HEK293T (cell line): ENCODE data around the gene FGFBP1.

ENCODE experiments used
- CTCF ChIA-PET: fragments of 350-600 bp; formaldehyde crosslinking; extraction: SDS; loops from one replicate; lab custom pipeline; 2021; ENCODE audit warnings: antibody characterized with exemption, inconsistent platforms; lab: Yijun Ruan, JAX
- POLR2A ChIA-PET: fragments of 350-600 bp; formaldehyde crosslinking; extraction: SDS; loops from one replicate; lab custom pipeline; 2020; ENCODE audit warnings: antibody characterized with exemption, inconsistent platforms; lab: Yijun Ruan, JAX
- DNase-seq: peaks from one replicate; pipeline ENCODE4 v3.0.0; 2012; ENCODE audit warnings: mixed read lengths; ENCODE audit errors: extremely low spot score
- ARNT ChIP-seq: fragments of 450-650 bp; IDR thresholded peaks from 2 replicates; pipeline ENCODE4 v1.6.1; 2017; ENCODE audit warnings: mild to moderate bottlenecking
- BHLHE40 ChIP-seq: fragments of 450-650 bp; IDR thresholded peaks from 2 replicates; pipeline ENCODE4 v1.6.1; 2016; ENCODE audit warnings: mild to moderate bottlenecking, moderate library complexity, borderline replicate concordance
- CTBP1 ChIP-seq: fragments of 450-650 bp; IDR thresholded peaks from 2 replicates; pipeline ENCODE4 v1.6.1; 2016; ENCODE audit warnings: borderline replicate concordance
- ELF4 ChIP-seq: fragments of 450-650 bp; IDR thresholded peaks from 2 replicates; pipeline ENCODE4 v1.6.1; 2017; ENCODE audit warnings: antibody characterized with exemption
- FOXA1 ChIP-seq: fragments of 450-650 bp; IDR thresholded peaks from 2 replicates; pipeline ENCODE4 v1.6.1; 2016; ENCODE audit warnings: mild to moderate bottlenecking
- FOXK2 ChIP-seq: fragments of 450-650 bp; IDR thresholded peaks from 2 replicates; pipeline ENCODE4 v1.6.1; 2016; ENCODE audit warnings: mild to moderate bottlenecking
- FOXM1 ChIP-seq: fragments of 450-650 bp; IDR thresholded peaks from 2 replicates; pipeline ENCODE4 v1.6.1; 2017; ENCODE audit warnings: mild to moderate bottlenecking, borderline replicate concordance
- HDGF ChIP-seq: fragments of 450-650 bp; IDR thresholded peaks from 2 replicates; pipeline ENCODE4 v1.6.1; 2017; ENCODE audit warnings: antibody characterized with exemption, borderline replicate concordance
- L3MBTL2 ChIP-seq: fragments of 450-650 bp; conservative IDR thresholded peaks from 2 replicates; pipeline ENCODE4 v1.6.1; 2016; ENCODE audit warnings: mild to moderate bottlenecking
- LEF1 ChIP-seq: fragments of 450-650 bp; IDR thresholded peaks from 2 replicates; pipeline ENCODE4 v1.6.1; 2017; ENCODE audit warnings: mild to moderate bottlenecking, borderline replicate concordance
- NFRKB ChIP-seq: fragments of 450-650 bp; IDR thresholded peaks from 2 replicates; pipeline ENCODE4 v1.6.1; 2016; ENCODE audit warnings: mild to moderate bottlenecking, moderate library complexity
- PKNOX1 ChIP-seq: fragments of 450-650 bp; IDR thresholded peaks from 2 replicates; pipeline ENCODE4 v1.6.1; 2016
- SP1 ChIP-seq: fragments of 450-650 bp; IDR thresholded peaks from 2 replicates; pipeline ENCODE4 v1.6.1; 2017
- SUZ12 ChIP-seq: fragments of 450-650 bp; IDR thresholded peaks from 2 replicates; pipeline ENCODE4 v1.6.1; 2016; ENCODE audit warnings: mild to moderate bottlenecking
- TARDBP ChIP-seq: fragments of 450-650 bp; IDR thresholded peaks from 2 replicates; pipeline ENCODE4 v1.6.1; 2016
- ZNF384 ChIP-seq: fragments of 450-650 bp; IDR thresholded peaks from 2 replicates; pipeline ENCODE4 v1.6.1; 2016

FGFBP1 gene

DNA sequence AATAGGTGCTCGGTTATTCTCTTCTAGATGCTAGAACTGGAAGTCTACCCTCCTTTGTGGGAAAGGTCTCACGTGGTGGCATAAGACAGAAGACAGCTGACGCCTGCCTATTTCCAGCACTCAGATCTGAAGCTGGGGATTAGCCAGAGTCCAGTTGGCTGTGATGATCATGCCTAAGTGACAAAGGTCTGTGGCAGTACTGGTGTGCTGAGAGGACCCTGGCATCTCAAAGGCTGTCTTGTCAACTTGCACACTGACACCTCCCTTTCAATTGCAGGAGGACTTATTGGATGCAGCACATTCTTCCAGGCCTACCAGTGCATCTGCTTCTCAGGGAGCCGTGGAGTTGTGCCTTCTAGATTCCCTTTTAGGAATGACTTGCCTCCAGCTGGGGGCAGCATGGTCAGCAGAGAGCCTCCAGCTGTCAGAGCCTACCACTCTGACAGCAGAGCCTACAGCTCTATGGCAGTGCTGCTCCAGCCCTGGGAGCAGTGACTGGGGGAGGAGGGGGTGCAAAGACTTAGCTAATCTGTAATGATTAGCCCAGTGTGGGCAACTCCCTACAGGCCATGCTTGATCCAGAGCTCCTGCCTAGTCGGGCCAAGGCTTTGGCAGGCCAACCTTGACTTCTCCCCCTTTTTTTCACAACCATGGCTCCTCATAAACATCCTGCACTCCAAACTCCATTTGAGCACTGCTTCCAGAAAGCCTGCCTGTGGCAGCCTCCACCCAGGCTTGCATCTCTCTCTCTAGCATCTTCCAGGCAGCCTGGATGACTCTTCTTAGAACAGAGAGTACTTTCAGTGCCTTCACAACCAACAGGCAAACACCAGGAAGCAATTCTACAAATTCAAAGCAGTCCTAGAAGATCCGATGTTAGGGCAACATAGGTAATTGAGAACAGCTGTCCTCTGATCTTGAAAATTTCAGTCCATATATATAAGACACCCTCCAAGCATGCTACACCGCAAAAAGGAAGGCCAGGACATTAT is 38.2 kb upstream of the FGFBP1 start:
- ChIA-PET CTCF (no interaction called here), POLR2A (no interaction called here)
- TF ChIP-seq L3MBTL2 (no peak), BHLHE40 (no peak), ARNT (no peak), NFRKB (no peak), FOXM1 (no peak), ZNF384 (no peak)
- no peak for DNase-seq

DNA sequence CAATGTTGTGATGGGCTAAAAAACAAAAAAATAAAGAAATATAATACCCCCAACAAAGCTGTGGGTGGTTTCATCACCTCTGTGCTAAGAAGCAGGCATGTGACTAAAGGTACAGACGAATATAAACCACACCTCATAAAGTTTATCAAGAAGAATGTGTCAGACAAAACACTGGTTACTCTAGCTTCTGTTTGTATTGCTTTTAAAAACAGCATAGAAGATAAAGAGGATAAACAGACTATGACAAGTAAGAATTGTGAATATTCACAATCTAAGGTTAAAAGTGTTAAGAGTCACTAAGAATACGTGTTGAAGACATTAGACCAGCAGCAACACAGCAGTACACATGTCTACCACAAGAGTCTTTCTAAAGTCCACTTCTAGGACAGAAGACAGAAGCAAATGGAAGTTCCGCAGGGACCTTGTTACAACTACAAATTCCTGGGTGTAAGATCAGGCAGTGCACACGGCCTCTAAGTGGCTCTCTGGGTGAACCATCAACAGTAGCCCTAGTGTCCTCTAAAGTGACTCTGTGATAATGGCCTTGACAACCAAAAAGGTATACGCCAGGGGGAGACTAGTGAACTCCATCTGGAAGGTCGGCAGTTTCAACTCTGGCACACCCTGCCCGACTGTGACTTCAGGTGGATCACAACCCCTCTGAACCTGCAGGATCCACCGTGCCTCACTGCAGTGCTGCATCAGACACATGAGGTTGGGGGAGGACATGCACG is 32.7 kb upstream of the FGFBP1 start:
- POLR2A ChIA-PET, result no interaction called here
- no peak for DNase-seq
- no peak for TF ChIP-seq L3MBTL2
- no peak for TF ChIP-seq TARDBP
- TF ChIP-seq FOXM1, result no peak
- TF ChIP-seq FOXK2, result no peak
- TF ChIP-seq SUZ12, result no peak
- TF ChIP-seq ELF4, result no peak
- CTCF ChIA-PET, result no interaction called here

DNA sequence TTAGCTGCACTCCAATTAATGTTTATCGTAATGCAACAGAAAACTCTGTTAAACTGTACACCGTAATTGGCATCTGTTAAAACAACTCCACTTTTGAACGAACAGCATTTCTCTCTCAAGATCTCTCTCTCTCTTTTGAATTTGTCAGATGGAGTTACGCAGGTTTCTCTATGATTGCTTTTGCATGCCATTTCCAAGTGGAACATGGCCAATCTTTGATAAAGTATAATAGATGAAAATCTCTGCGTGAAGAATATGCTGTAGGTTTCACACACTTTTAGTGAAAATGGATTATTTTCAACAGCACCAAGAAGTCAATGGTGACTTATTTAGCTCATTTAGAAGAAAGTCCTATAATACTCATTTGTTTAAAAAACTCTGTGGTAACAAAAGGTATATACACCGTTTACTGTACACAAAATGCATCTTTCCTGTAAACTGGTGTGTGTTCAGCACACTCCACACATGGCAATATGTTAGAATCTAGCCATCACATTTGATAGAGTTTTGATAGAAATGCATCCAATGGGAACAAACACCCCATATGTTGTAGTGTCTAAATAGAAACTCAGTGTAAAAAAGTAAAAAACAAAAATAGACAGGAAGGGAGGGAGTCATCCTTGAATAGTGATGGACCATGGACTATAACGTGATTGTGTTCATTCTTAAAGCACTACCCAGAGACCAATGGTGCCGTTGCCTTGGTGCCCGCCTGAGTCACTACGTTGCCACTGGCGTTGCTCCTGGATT is 30.2 kb upstream of the FGFBP1 start:
- CTCF ChIA-PET, result no interaction called here
- POLR2A ChIA-PET, result no interaction called here
- TF ChIP-seq FOXM1, result no peak
- no peak for TF ChIP-seq ZNF384
- no peak for TF ChIP-seq HDGF
- no peak for TF ChIP-seq ELF4
- TF ChIP-seq SP1, result no peak
- no peak for TF ChIP-seq SUZ12
- TF ChIP-seq CTBP1, result no peak
- no peak for TF ChIP-seq FOXK2
- no peak for TF ChIP-seq L3MBTL2
- no peak for TF ChIP-seq FOXA1
- no peak for TF ChIP-seq ARNT
- no peak for TF ChIP-seq TARDBP
- no peak for TF ChIP-seq LEF1
- no peak for TF ChIP-seq NFRKB
- no peak for TF ChIP-seq PKNOX1
- no peak for TF ChIP-seq BHLHE40
- no peak for DNase-seq

- TF ChIP-seq BHLHE40 (no peak), SP1 (no peak), NFRKB (no peak), FOXA1 (no peak)
- no peak for DNase-seq
- ChIA-PET POLR2A (no interaction called here), CTCF (no interaction called here)
These were observed 26.8 kb upstream of the FGFBP1 start for GRCh38 chr4:15965325-15965724.

GRCh38 chr4:15964159-15964558 is 25.6 kb upstream of the FGFBP1 start:
- ChIA-PET POLR2A (no interaction called here), CTCF (interaction anchor here (0.6 kb wide), 1 partner anchor 14 kb away, joined by 3 read pairs; no protein-coding TSS in a partner anchor)
- no peak for DNase-seq

More at GRCh38 chr4:15964159-15964558, 25.6 kb upstream of the FGFBP1 start:
- TF ChIP-seq SP1 (no peak), SUZ12 (no peak), CTBP1 (no peak), LEF1 (no peak), ZNF384 (no peak), BHLHE40 (no peak), PKNOX1 (no peak), FOXK2 (no peak), FOXM1 (no peak), ARNT (no peak), NFRKB (no peak), L3MBTL2 (no peak), FOXA1 (no peak), TARDBP (no peak), HDGF (no peak), ELF4 (no peak)
